Endodermal cell (in vitro differentiated cells): ENCODE measurements around the gene ZBTB25. TPM values are rescaled to one million over a fixed set of nuclear protein-coding genes. Genes with fewer than 3 reads are reported as not detected.

ENCODE experiments used
- DNase-seq: peaks from one replicate; pipeline ENCODE4 v3.0.0-alpha.2; 2017
- H3K27ac ChIP-seq: 2 replicates; pipeline ENCODE4 v1.5.1; 2013; ENCODE audit warnings: mild to moderate bottlenecking, low read depth, low read length, moderate library complexity
- H3K27me3 ChIP-seq: 2 replicates; pipeline ENCODE4 v1.6.1; 2013; ENCODE audit warnings: mild to moderate bottlenecking, low read length, moderate library complexity; ENCODE audit not compliant: insufficient read depth, control insufficient read depth, poor library complexity, severe bottlenecking
- H3K36me3 ChIP-seq: 2 replicates; pipeline ENCODE4 v1.7.0; 2013; ENCODE audit warnings: mild to moderate bottlenecking, low read length, moderate library complexity; ENCODE audit not compliant: control insufficient read depth, insufficient read depth
- H3K4me1 ChIP-seq: one replicate; pipeline ENCODE4 v1.7.0; 2013; ENCODE audit warnings: low read length; ENCODE audit not compliant: control insufficient read depth, insufficient read depth
- H3K4me3 ChIP-seq: 2 replicates; pipeline ENCODE4 v1.5.1; 2013; ENCODE audit warnings: mild to moderate bottlenecking, low read length, moderate library complexity
- H3K9ac ChIP-seq: 2 replicates; pipeline ENCODE4 v1.6.1; 2013; ENCODE audit warnings: mild to moderate bottlenecking, low read length, moderate library complexity; ENCODE audit not compliant: poor library complexity, severe bottlenecking; ENCODE audit errors: extremely low read depth
- H3K9me3 ChIP-seq: 2 replicates; pipeline ENCODE4 v1.6.1; 2013; ENCODE audit warnings: mild to moderate bottlenecking, low read length, moderate library complexity; ENCODE audit not compliant: control insufficient read depth
- H3K27ac Mint-ChIP-seq: 2 replicates; pipeline ENCODE4 v1.8.0; 2020; ENCODE audit warnings: mixed read lengths
- H3K27me3 Mint-ChIP-seq: 2 replicates; pipeline ENCODE4 v1.8.0; 2021; ENCODE audit warnings: mild to moderate bottlenecking, mixed read lengths; ENCODE audit not compliant: insufficient read depth
- H3K36me3 Mint-ChIP-seq: 2 replicates; pipeline ENCODE4 v1.8.0; 2020; ENCODE audit warnings: low read depth, mixed read lengths
- H3K4me1 Mint-ChIP-seq: 2 replicates; pipeline ENCODE4 v1.8.0; 2020; ENCODE audit warnings: mixed read lengths
- H3K4me3 Mint-ChIP-seq: 2 replicates; pipeline ENCODE4 v1.8.0; 2020; ENCODE audit warnings: mild to moderate bottlenecking, moderate library complexity, mixed read lengths
- H3K9me3 Mint-ChIP-seq: 2 replicates; pipeline ENCODE4 v1.8.0; 2020; ENCODE audit warnings: mild to moderate bottlenecking, mixed read lengths
- WGBS, 2 experiments: methylation state at CpG; one replicate each; pipeline versions ENCODE4 v1.1.5 to v1.1.7; 2013; ENCODE audit warnings: missing lambda C conversion rate in 2 of 2, mixed read lengths in 1 of 2; ENCODE audit not compliant: insufficient coverage in 1 of 2, insufficient read length in 1 of 2; 5-methylcytosine and 5-hydroxymethylcytosine counted together
- total RNA-seq, 2 donors: library from RNA; stranded (reverse); fragmentation: NEBNext Ultra II Directional in 1 of 2; extraction: Animal tissue kit (Norgen Biotek cat#: 25700) in 1 of 2; gene quantifications; 2 replicates in 1 of 2; 3 replicates in 1 of 2; pipeline ENCODE4 v1.2.1, GENCODE V29; 2021
- TF ChIP-seq, protein P1 (sequence below): fragments of 200-600 bp; sonication (generic); conservative IDR thresholded peaks from 2 replicates; pipeline ENCODE4 v1.5.0; 2021; ENCODE audit warnings: antibody characterized with exemption, mild to moderate bottlenecking

Gene ZBTB25
- total RNA-seq, 2 donors from 2014 or later = 14.0 to 17.0 TPM

GRCh38 chr14:64496764-64497163 lies 6.9 kb downstream of the ZBTB25 start:
- Mint-ChIP-seq H3K27ac (no peak overlapping the region), H3K36me3 (peaks cover 22% of the 10 kb centered on the region), H3K4me1 (peaks cover 11% of the 10 kb centered on the region), H3K27me3 (no peaks in the 10 kb centered on the region), H3K4me3 (no peak overlapping the region), H3K9me3 (no peaks in the 10 kb centered on the region)
- Histone ChIP-seq H3K9ac (no peak overlapping the region), H3K4me3 (no peak overlapping the region), H3K9me3 (no peaks in the 10 kb centered on the region), H3K27me3 (no peaks in the 10 kb centered on the region), H3K4me1 (peaks cover 6% of the 10 kb centered on the region), H3K27ac (no peak overlapping the region), H3K36me3 (peaks cover 9% of the 10 kb centered on the region)
- TF ChIP-seq, protein P1, sequence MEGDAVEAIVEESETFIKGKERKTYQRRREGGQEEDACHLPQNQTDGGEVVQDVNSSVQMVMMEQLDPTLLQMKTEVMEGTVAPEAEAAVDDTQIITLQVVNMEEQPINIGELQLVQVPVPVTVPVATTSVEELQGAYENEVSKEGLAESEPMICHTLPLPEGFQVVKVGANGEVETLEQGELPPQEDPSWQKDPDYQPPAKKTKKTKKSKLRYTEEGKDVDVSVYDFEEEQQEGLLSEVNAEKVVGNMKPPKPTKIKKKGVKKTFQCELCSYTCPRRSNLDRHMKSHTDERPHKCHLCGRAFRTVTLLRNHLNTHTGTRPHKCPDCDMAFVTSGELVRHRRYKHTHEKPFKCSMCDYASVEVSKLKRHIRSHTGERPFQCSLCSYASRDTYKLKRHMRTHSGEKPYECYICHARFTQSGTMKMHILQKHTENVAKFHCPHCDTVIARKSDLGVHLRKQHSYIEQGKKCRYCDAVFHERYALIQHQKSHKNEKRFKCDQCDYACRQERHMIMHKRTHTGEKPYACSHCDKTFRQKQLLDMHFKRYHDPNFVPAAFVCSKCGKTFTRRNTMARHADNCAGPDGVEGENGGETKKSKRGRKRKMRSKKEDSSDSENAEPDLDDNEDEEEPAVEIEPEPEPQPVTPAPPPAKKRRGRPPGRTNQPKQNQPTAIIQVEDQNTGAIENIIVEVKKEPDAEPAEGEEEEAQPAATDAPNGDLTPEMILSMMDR = no peak
- no peak for DNase-seq

GRCh38 chr14:64495252-64495651 lies 8.4 kb downstream of the ZBTB25 start:
- Mint-ChIP-seq H3K4me1 (peaks cover 6% of the 10 kb centered on the region), H3K27ac (no peak overlapping the region), H3K9me3 (no peaks in the 10 kb centered on the region), H3K27me3 (no peaks in the 10 kb centered on the region), H3K4me3 (no peak overlapping the region), H3K36me3 (peaks cover 32% of the 10 kb centered on the region)
- H3K27me3 ChIP-seq = no peaks in the 10 kb centered on the region
- H3K4me1 ChIP-seq = no peaks in the 10 kb centered on the region
- no peak overlapping the region for H3K4me3 ChIP-seq
- DNase-seq = no peak
- H3K27ac ChIP-seq = no peak overlapping the region
- H3K9me3 ChIP-seq = no peaks in the 10 kb centered on the region
- no peak overlapping the region for H3K9ac ChIP-seq
- TF ChIP-seq, protein P1 = no peak
- peaks cover 10% of the 10 kb centered on the region for H3K36me3 ChIP-seq

DNA sequence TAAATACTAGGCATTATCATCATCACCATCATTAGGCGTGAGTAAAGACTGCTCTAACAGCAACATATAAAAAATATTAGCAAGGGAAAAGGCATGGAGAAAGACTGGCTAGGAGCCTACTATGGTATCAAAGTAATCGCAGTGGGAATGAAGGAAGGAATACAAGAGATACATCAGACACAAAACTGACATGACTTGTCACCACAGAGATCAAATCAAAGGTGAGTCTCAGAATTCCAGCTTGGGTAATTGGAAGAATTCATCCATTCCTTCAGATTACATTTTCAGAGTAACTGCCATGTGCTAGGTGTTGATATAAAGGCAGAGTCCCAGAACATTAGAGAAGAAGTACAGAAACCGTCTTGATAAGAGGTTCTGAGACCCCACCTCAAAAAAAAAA lies 10.2 kb downstream of the ZBTB25 start:
- peaks cover 27% of the 10 kb centered on the region for H3K36me3 Mint-ChIP-seq
- no peaks in the 10 kb centered on the region for H3K4me1 Mint-ChIP-seq

More for the DNA sequence above, 10.2 kb downstream of the ZBTB25 start:
- no peak overlapping the region for H3K9ac ChIP-seq
- H3K9me3 ChIP-seq = no peaks in the 10 kb centered on the region
- H3K27me3 ChIP-seq = no peaks in the 10 kb centered on the region
- no peak for DNase-seq
- TF ChIP-seq, protein P1 = no peak
- no peaks in the 10 kb centered on the region for H3K27me3 Mint-ChIP-seq
- no peak overlapping the region for H3K27ac ChIP-seq
- H3K27ac Mint-ChIP-seq = no peak overlapping the region
- WGBS, 2 experiments = 93 to 100% methylated on average over 2 to 3 of the region's 3 CpGs
- no peaks in the 10 kb centered on the region for H3K4me1 ChIP-seq
- no peak overlapping the region for H3K4me3 ChIP-seq
- peaks cover 16% of the 10 kb centered on the region for H3K36me3 ChIP-seq
- H3K4me3 Mint-ChIP-seq = no peak overlapping the region
- no peaks in the 10 kb centered on the region for H3K9me3 Mint-ChIP-seq
